Stimulated activated CD4-positive, alpha-beta T cell treated with anti-CD3 and anti-CD28 coated beads, Interleukin-15, amount 100 ng/mL, for 24 hours (primary cell): ENCODE results near the gene CNTROB.

Source experiments
- DNase-seq: peaks from one replicate; pipeline ENCODE4 v3.0.0-alpha.2; 2020

CNTROB gene

DNA sequence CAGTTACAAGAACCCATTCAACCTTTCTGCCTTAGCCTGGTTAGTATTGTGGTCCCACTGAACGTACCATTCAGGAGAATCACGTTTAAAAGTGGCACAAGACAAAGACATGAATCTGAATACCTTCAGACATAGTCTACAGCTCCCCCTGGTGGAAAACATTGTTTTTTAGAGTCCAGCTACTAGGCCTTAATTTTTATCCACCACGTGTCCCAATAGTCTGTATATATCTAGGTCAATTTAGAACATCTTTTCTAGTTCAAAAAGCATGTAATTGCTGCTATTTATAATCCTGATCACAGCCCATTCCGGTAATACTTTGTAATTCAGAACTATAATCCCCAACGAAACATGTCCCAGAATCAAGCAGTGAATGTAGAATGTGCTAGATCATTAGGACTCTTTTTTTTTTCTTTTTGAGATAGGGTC, 56.8 kb downstream of the CNTROB start:
- peak; percentile 52 for DNase-seq

DNA sequence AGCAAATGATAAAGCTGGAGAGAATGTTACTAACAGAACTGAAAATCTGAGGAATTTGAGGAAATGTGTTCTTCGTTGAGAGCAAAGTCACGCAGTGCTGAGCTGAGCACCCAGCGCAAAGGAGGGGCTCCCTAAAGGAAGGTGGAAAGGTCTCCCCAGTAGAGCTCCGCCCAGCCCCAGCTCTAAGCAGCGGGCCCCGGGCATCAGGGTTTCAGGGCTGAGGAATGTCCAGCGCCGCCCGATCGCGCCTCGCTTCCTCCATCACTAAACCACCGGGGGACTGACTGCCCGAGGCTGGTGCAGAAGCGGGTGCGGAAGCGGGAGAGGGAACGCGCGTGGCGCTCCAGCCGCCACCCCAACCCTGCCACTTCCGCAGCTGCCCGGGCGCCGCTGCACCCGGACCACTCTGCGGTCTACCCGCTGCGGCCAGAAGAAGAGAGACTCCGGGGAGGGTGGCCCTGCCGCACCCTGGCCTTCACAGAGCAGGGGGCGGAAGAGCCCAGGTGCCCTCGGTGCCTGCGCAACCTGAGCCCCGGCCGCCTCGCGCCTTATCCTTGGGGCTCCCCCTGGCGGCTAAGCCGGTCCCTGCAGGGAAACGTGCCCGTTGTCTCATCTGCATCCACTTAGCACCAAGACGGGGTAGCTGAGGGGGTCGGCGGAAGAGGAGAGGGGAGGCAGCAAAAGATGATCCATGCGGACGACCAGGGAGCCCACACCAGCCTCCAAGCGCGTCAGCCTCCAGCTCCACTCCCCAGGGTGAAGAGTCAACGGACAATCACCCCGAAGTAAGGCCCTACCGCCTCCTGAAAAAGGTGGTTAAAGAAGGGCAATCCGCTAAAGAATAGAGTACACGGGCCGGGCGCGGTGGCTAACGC, 58.0 kb downstream of the CNTROB start:
- peak; percentile 96 for DNase-seq

DNA sequence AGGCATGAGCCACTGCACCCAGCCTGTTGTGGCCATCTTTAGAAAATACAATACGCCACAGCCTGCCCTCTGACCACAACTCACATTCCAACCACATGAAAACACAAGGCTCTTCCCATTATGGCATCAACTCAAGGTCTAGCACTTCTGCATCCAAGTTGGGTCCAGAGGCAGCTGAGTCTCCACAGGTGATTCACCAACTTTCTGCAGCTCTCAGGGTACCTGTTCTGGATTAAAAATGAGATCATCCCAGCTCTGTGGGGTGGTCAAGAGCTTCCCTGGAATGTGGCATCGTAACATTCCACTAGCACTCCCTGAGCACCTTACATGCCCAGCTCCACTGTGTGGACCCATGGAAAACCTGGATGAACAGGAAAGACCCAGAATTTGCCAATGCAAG, 60.5 kb downstream of the CNTROB start:
- no peak for DNase-seq

DNA sequence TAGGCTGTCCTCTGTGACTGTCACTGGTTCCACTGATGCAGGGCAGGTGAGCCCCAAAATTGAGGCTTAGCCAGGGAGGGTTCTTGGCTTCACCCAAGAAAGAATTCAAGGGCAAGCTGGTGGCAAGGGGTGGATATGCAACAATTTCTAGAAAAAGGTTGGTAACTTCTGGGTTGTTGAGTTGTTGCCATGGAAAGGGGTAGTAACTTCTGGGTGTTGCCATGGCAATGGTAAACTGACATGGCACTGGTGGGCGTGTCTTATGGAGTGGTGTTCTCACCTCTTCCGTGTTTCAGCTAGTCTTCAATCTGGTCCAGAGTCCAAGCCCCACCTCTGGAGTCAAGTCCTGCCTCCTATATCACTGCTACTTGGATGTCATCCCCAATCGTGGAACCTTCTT, 60.9 kb downstream of the CNTROB start:
- no peak for DNase-seq

DNA sequence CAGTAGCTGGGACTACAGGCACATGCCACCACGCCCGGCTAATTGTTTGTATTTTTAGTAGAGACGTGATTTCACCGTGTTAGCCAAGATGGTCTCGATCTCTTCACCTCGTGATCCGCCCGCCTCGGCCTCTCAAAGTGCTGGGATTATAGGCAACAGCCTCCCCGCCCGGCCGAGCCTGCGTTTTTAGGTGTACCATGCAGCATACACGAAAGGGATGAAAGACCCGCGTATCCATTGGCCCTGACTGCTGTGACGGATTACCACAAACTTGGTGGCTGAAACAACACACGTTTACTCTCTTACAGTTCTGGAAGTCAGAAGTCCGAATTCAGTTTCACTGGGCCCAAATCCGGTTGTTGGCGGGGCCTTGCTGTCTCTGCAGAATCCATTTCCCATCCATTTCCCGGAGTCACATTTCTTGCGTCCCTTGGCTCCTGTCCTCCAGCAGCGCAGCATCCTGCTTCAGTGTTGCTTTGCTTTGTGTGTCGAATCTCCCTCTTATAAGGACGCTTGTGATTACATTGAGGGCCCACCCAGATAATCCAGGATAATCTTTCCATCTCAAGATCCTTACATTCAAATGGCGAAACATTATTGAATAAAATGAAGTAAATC, 62.1 kb downstream of the CNTROB start:
- DNase-seq = no peak

DNA sequence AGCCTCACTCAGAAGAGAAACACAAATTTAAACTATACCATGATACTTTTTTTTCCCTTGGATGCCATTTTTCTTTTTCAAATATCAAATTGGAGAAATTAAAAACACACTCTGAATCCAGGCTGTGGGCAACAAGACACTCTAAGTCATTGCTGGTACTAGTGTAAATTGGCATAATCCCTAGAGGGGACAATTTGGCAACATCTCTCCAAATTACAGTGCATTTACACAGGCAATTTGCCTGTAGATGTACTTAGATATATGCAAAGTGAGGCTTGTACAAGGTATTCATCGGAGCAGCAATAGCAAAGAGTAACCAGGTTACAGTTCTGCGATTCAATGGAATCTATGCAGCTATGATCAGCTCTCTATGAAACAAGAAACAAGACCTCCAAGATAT, 63.7 kb downstream of the CNTROB start:
- DNase-seq = no peak

DNA sequence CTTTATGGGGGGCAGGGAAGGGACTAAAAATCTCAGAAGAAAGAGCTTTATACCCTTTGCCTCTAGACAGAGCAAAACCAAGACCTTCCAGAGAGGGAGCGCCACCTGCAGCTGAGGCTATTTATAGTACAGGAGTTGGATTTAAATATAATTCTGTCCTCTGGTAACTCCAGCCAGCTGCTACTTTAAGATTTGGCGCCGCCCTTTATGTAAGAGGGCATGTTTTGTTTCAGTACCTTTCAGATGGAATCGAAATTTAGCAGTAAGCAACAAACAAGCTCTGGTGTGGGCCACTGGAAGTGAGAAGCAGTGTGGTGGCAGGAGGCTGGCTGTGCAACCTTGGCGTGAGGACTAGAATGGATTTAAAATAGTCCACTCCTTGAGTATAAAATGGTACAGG, 65.2 kb downstream of the CNTROB start:
- DNase-seq = peak; percentile 48
